GM23338 (cell line): Measurements from ENCODE around the gene SULT1C3. TPM values are rescaled to one million over a fixed set of nuclear protein-coding genes. Genes with fewer than 3 reads are reported as not detected.

ENCODE experiments used
- polyA plus RNA-seq: library from polyadenylated mRNA; unstranded; fragments of >200 nt; fragmentation: Nextera tagmentation; extraction: Ambion mirVana; gene quantifications from 2 replicates; pipeline ENCODE4 v1.2.1, GENCODE V29; 2016
- total RNA-seq: library from RNA; depleted of rRNA; stranded (reverse); fragments of >200 nt; shearing (Covaris generic); gene quantifications from 2 replicates; pipeline ENCODE4 v1.2.3, GENCODE V29; 2014; rRNA removed

The SULT1C3 gene
- total and polyA plus RNA-seq, 2 experiments from 2014 or later = not detected

Other genes starting within 250 kb of the SULT1C3 start
- gene SULT1C2, start 48.9 kb downstream of the SULT1C3 start, total RNA-seq = 0.69 and 1.9 TPM in 2 replicates
- gene SULT1C2, start 48.9 kb downstream of the SULT1C3 start, polyA plus RNA-seq = 1.2 and 1.9 TPM in 2 replicates
- gene SULT1C4, start 138.0 kb downstream of the SULT1C3 start, total RNA-seq = 2.1 TPM in 2 replicates
- 0.56 and 0.87 TPM in 2 replicates for gene SULT1C4, start 138.0 kb downstream of the SULT1C3 start, polyA plus RNA-seq
- gene GCC2, start 209.2 kb downstream of the SULT1C3 start, total RNA-seq = 36.2 and 43.4 TPM in 2 replicates
- gene GCC2, start 209.2 kb downstream of the SULT1C3 start, polyA plus RNA-seq = 122 and 172 TPM in 2 replicates